HUES64 (cell line): ENCODE results near the gene SS18. TPM values are rescaled to one million over a fixed set of nuclear protein-coding genes. Genes with fewer than 3 reads are reported as not detected.
"Not testable (repeated sequence)": the region's sequence is repeated elsewhere in the genome, so short reads cannot be mapped to it uniquely, and the experiment has no call there.

Source experiments
- H3K27ac ChIP-seq: 2 replicates; pipeline ENCODE4 v1.7.0; 2013; ENCODE audit warnings: low read depth, low read length, inconsistent platforms
- H3K27me3 ChIP-seq: 2 replicates; pipeline ENCODE4 v1.6.1; 2013; ENCODE audit warnings: mild to moderate bottlenecking, low read length; ENCODE audit not compliant: insufficient read depth
- H3K36me3 ChIP-seq: 2 replicates; pipeline ENCODE4 v1.6.1; 2013; ENCODE audit warnings: mild to moderate bottlenecking, low read length; ENCODE audit not compliant: insufficient read depth
- H3K4me1 ChIP-seq: 2 replicates; pipeline ENCODE4 v1.6.1; 2013; ENCODE audit warnings: mild to moderate bottlenecking, low read length, moderate library complexity; ENCODE audit not compliant: insufficient read depth
- H3K4me3 ChIP-seq: 2 replicates; pipeline ENCODE4 v1.5.1; 2013; ENCODE audit warnings: mild to moderate bottlenecking, low read length, moderate library complexity
- H3K9ac ChIP-seq: 2 replicates; pipeline ENCODE4 v1.6.1; 2013; ENCODE audit warnings: mild to moderate bottlenecking, low read depth, low read length
- H3K9me3 ChIP-seq: 2 replicates; pipeline ENCODE4 v1.6.1; 2013; ENCODE audit warnings: low read depth, low read length; ENCODE audit not compliant: insufficient read depth
- WGBS: fragments of 150-250, 120-280 bp; methylation state at CpG from one replicate; pipeline ENCODE4 v1.1.7; 2013; ENCODE audit warnings: missing lambda C conversion rate; 5-methylcytosine and 5-hydroxymethylcytosine counted together
- polyA plus RNA-seq, 2 experiments: library from polyadenylated mRNA; stranded (reverse); fragments of 50-300 nt; gene quantifications; one replicate each; pipeline ENCODE4 v1.2.3, GENCODE V29; 2013

The SS18 gene
- polyA plus RNA-seq (2013, experiment 1 of 2) = 60.6 TPM
- polyA plus RNA-seq (2013, experiment 2 of 2) = 65.2 TPM

- H3K4me3 ChIP-seq = peak within 1 kb of the TSS; percentile 99
- H3K4me1 ChIP-seq = peaks cover 17% of the 10 kb centered on the region
- WGBS = under 1% methylated on average over 89 of the region's 89 CpGs
- H3K27me3 ChIP-seq = no peaks in the 10 kb centered on the region
- peaks cover 22% of the 10 kb centered on the region for H3K36me3 ChIP-seq
- peak within 1 kb of the TSS; percentile 94 for H3K9ac ChIP-seq
- H3K9me3 ChIP-seq = no peaks in the 10 kb centered on the region
- H3K27ac ChIP-seq = peak within 1 kb of the TSS; percentile 96
Measured at GRCh38 chr18:26090130-26091046, at the start of gene SS18. Gene SS18 (minus strand): TSS chr18:26090613. CDS start chr18:26090569, 44 bp downstream.

GRCh38 chr18:26135548-26135947 is 45.1 kb upstream of the SS18 start:
- WGBS = 100% methylated on average over 1 of the region's 1 CpG
- no peaks in the 10 kb centered on the region for H3K27me3 ChIP-seq
- no peak overlapping the region for H3K9ac ChIP-seq
- no peaks in the 10 kb centered on the region for H3K4me1 ChIP-seq
- H3K27ac ChIP-seq = no peak overlapping the region
- H3K4me3 ChIP-seq = no peak overlapping the region
- no peaks in the 10 kb centered on the region for H3K36me3 ChIP-seq
- no peaks in the 10 kb centered on the region for H3K9me3 ChIP-seq

- Histone ChIP-seq H3K9ac (no peak overlapping the region), H3K4me1 (no peaks in the 10 kb centered on the region), H3K27ac (no peak overlapping the region), H3K4me3 (no peak overlapping the region), H3K27me3 (no peaks in the 10 kb centered on the region), H3K36me3 (no peaks in the 10 kb centered on the region), H3K9me3 (no peaks in the 10 kb centered on the region)
- 93% methylated on average over 6 of the region's 6 CpGs for WGBS
Measured at GRCh38 chr18:26134107-26134506, 43.7 kb upstream of the SS18 start.

GRCh38 chr18:26133652-26134051 is 43.2 kb upstream of the SS18 start, which contains the start of gene PSMA8:
Gene PSMA8 (plus strand): TSS chr18:26133869. CDS start chr18:26133966, 97 bp downstream.
- Histone ChIP-seq H3K36me3 (no peaks in the 10 kb centered on the region), H3K4me3 (no peak within 1 kb of the TSS), H3K4me1 (no peaks in the 10 kb centered on the region), H3K27ac (no peak within 1 kb of the TSS), H3K9me3 (no peaks in the 10 kb centered on the region), H3K9ac (no peak within 1 kb of the TSS), H3K27me3 (no peaks in the 10 kb centered on the region)
- WGBS = 93% methylated on average over 31 of the region's 31 CpGs

- H3K9me3 ChIP-seq, H3K4me1 ChIP-seq, H3K27ac ChIP-seq, H3K4me3 ChIP-seq, H3K27me3 ChIP-seq, H3K9ac ChIP-seq, H3K36me3 ChIP-seq: not testable (repeated sequence)
- 100% methylated on average over 1 of the region's 2 CpGs for WGBS
Measured at GRCh38 chr18:26128192-26128591, 37.8 kb upstream of the SS18 start.

GRCh38 chr18:26127786-26128185 is 37.4 kb upstream of the SS18 start:
- WGBS = 83% methylated on average over 5 of the region's 5 CpGs
- H3K9me3 ChIP-seq = no peaks in the 10 kb centered on the region
- no peaks in the 10 kb centered on the region for H3K36me3 ChIP-seq
- H3K27ac ChIP-seq = no peak overlapping the region
- H3K27me3 ChIP-seq = no peaks in the 10 kb centered on the region
- H3K4me3 ChIP-seq = no peak overlapping the region
- no peaks in the 10 kb centered on the region for H3K4me1 ChIP-seq
- H3K9ac ChIP-seq = no peak overlapping the region

GRCh38 chr18:26121994-26122393 is 31.6 kb upstream of the SS18 start:
- 93% methylated on average over 2 of the region's 2 CpGs for WGBS
- H3K9me3 ChIP-seq = peaks cover 17% of the 10 kb centered on the region
- not testable (repeated sequence) for H3K36me3 ChIP-seq, H3K27ac ChIP-seq, H3K4me3 ChIP-seq, H3K27me3 ChIP-seq, H3K4me1 ChIP-seq, H3K9ac ChIP-seq

GRCh38 chr18:26121476-26121875 is 31.1 kb upstream of the SS18 start:
- Histone ChIP-seq H3K36me3 (no peaks in the 10 kb centered on the region), H3K9me3 (peaks cover 17% of the 10 kb centered on the region), H3K27ac (no peak overlapping the region), H3K4me1 (no peaks in the 10 kb centered on the region), H3K27me3 (no peaks in the 10 kb centered on the region), H3K9ac (no peak overlapping the region), H3K4me3 (no peak overlapping the region)
- 83% methylated on average over 1 of the region's 1 CpG for WGBS

GRCh38 chr18:26119246-26119645 is 28.8 kb upstream of the SS18 start:
- Histone ChIP-seq H3K4me3 (no peak overlapping the region), H3K9ac (no peak overlapping the region), H3K4me1 (no peaks in the 10 kb centered on the region), H3K27me3 (no peaks in the 10 kb centered on the region), H3K27ac (no peak overlapping the region), H3K9me3 (peaks cover 17% of the 10 kb centered on the region), H3K36me3 (no peaks in the 10 kb centered on the region)
- WGBS = 92% methylated on average over 5 of the region's 5 CpGs

GRCh38 chr18:26104035-26104434 is 13.6 kb upstream of the SS18 start:
- H3K9ac ChIP-seq = no peak overlapping the region
- no peak overlapping the region for H3K27ac ChIP-seq
- H3K36me3 ChIP-seq = no peaks in the 10 kb centered on the region
- H3K9me3 ChIP-seq = no peaks in the 10 kb centered on the region
- no peaks in the 10 kb centered on the region for H3K4me1 ChIP-seq
- WGBS = 91% methylated on average over 1 of the region's 1 CpG
- H3K27me3 ChIP-seq = no peaks in the 10 kb centered on the region
- no peak overlapping the region for H3K4me3 ChIP-seq

- no peaks in the 10 kb centered on the region for H3K27me3 ChIP-seq
- 74% methylated on average over 5 of the region's 5 CpGs for WGBS
- no peaks in the 10 kb centered on the region for H3K9me3 ChIP-seq
- H3K9ac ChIP-seq = no peak overlapping the region
- no peak overlapping the region for H3K27ac ChIP-seq
- no peak overlapping the region for H3K4me3 ChIP-seq
- no peaks in the 10 kb centered on the region for H3K4me1 ChIP-seq
- no peaks in the 10 kb centered on the region for H3K36me3 ChIP-seq
Measured at GRCh38 chr18:26103579-26103978, 13.2 kb upstream of the SS18 start.
